Activated CD8-positive, alpha-beta memory T cell treated with anti-CD3 and anti-CD28 coated beads, Interleukin-2, amount 50 U/mL, for 4 hours (primary cell): Measurements from ENCODE around the gene CTCFL.

Source experiments
- DNase-seq: peaks from one replicate; pipeline ENCODE4 v3.0.0-alpha.2; 2020

The CTCFL gene, protein sequence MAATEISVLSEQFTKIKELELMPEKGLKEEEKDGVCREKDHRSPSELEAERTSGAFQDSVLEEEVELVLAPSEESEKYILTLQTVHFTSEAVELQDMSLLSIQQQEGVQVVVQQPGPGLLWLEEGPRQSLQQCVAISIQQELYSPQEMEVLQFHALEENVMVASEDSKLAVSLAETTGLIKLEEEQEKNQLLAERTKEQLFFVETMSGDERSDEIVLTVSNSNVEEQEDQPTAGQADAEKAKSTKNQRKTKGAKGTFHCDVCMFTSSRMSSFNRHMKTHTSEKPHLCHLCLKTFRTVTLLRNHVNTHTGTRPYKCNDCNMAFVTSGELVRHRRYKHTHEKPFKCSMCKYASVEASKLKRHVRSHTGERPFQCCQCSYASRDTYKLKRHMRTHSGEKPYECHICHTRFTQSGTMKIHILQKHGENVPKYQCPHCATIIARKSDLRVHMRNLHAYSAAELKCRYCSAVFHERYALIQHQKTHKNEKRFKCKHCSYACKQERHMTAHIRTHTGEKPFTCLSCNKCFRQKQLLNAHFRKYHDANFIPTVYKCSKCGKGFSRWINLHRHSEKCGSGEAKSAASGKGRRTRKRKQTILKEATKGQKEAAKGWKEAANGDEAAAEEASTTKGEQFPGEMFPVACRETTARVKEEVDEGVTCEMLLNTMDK

GRCh38 chr20:57524511-57525176, at the start of gene CTCFL:
Gene CTCFL (minus strand): TSS chr20:57525140. CDS start chr20:57524205, 935 bp downstream.
- DNase-seq = no peak

GRCh38 chr20:57573894-57574293, 49.0 kb upstream of the CTCFL start:
- no peak for DNase-seq

- no peak for DNase-seq
Observed at GRCh38 chr20:57573242-57573641, 48.3 kb upstream of the CTCFL start.

GRCh38 chr20:57571782-57572416, 47.0 kb upstream of the CTCFL start:
- no peak for DNase-seq

DNA sequence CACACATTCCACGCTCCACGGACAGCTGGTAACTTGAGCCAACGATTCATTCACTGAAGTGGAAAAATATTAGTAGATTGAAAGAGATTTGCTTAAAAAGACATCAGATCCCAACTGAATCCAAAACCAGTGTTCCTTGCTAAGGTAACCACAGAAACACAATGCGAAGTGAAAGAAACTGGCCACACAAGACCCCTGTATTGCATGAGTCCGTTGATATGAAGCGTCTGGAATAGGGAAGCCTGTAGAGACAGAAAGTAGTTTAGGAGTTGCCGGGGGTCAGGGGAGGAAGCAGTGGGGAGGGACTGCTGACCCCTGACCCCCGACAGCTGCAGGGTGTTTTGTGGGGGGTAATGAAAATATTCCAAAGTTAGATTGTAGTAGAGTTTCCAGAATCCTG, 46.0 kb upstream of the CTCFL start:
- no peak for DNase-seq

GRCh38 chr20:57570145-57570850, 45.4 kb upstream of the CTCFL start:
- no peak for DNase-seq

DNA sequence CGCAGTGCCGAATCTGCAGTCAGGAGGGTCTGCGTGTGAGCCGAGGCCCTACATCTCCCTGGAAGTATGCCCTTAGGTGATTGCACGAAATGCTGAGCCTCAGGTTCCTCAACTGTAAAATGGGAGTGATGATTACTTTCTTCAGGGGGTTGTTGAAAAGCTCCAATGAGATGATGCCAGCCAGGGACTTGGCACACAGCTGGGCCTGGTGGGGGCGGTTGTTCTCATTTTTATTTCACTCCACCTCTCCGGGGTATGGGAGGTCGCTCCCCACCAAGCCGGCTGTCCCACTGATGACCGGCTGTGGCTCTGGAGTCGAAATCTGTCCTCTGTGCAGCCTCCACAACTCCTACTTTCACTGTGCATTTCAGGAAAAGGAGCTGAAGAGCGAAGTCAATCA, 44.0 kb upstream of the CTCFL start:
- no peak for DNase-seq

GRCh38 chr20:57568088-57568896, 43.4 kb upstream of the CTCFL start:
- DNase-seq = no peak

DNA sequence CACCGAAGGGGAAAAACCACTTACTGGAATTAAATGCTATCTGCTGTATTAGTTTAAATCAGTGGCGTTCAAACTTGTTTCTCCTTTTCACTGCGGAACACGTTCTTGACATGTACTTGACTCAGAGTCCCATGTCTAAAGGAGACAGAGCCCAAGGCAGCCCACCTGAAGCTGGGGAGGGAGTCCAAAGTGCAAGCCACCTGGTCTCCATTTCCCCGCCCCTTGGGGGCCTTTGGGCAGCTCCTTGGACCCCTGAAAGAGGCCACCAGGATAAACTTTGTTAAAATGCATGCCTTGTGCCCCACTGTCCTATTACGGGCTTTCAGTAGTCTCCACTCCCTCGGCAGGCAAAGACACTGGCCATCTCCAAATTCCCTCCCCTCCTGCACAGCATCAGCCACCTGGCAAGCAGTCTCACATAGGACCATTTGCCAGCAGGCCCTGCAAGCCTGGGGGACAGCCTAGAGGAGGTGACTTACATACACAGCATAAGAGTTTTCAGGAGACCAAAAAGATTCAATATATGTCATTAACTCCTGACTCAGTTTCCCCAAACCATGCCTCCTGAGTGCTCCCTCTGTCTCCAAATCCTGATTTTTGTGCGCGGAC, 42.6 kb upstream of the CTCFL start:
- DNase-seq = no peak

DNA sequence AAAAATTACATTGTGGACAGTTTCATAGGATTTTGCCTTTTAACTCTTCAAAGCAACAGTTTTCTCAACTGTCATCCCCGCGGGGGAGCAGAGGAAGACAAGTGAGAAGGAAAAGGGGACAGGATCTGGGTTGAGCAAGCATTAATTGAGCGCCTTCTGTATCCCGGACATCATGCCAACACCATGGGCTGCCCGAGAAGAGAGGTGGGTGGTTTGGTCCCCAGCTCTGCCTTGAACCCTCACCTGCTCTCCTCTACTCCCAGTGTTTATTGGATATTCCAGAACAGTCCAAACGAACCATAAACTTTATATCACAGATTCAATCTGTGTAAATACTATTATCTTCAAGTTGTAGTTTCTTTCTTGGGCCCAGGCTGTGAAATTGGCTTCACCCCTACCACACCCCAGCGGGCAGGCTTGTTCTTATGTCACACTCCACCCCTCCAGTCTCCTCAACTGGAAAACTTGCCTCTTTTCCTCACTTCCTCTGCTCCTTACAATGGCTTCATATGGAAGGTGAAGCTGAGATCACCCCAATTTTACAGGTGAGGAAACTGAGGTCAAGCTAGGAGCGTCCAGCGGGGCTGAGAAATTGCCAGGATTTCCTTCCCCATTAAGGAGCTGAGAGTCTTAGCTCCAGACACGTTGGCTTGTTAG, 42.0 kb upstream of the CTCFL start:
- DNase-seq = no peak

DNA sequence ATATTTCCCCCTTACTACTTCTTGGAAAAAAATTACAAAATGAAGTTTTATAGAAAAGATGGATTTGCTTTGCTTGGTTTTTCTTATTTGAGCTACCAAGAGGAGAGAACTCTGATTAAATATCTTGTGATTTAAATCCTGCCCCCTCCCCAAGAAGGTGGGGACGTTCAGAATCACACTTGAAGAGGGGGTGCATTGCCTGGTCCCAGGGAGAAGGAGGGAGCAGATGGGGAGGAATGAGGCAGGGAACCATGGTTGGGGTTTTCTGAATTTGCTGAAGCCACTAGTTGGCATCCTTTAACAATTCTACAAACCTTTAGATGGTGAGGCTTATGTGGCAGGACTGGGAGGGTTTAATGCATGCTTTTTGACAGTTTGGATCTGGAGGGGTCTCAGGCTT, 41.5 kb upstream of the CTCFL start:
- no peak for DNase-seq

DNA sequence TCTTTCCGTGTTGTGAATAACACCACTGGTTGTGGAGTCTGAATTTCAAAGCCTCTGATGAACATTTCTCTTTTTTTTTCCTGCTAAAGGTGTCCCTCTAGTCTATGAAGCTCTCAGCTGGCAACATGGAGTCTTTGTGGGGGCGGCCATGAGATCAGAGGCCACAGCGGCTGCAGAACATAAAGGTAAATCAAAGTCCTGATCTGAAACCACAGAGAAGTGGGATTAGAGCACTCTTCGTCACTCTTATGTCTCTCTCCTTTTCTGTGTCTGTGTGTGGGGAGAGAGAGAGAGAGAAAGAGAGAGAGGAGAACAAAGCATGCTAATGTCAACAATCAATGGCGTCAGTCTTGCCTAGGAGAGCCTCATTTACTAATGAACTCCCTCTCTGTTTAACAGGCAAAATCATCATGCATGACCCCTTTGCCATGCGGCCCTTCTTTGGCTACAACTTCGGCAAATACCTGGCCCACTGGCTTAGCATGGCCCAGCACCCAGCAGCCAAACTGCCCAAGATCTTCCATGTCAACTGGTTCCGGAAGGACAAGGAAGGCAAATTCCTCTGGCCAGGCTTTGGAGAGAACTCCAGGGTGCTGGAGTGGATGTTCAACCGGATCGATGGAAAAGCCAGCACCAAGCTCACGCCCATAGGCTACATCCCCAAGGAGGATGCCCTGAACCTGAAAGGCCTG, 40.2 kb upstream of the CTCFL start:
- no peak for DNase-seq

GRCh38 chr20:57564180-57564802, 39.4 kb upstream of the CTCFL start:
- no peak for DNase-seq

DNA sequence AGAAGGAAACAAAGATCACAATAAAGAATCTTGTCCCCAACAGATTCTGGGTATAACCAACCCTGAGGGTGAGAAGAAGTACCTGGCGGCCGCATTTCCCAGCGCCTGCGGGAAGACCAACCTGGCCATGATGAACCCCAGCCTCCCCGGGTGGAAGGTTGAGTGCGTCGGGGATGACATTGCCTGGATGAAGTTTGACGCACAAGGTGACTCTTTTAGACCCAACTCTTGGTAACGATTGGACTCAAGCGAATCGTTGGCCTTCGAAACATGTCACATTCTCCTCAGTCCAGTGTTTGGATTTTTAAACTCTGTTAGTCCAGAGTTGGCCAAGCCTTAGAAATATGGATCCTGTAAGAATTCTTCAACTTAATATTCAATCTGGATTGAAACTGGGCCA, 38.6 kb upstream of the CTCFL start:
- DNase-seq = no peak

DNA sequence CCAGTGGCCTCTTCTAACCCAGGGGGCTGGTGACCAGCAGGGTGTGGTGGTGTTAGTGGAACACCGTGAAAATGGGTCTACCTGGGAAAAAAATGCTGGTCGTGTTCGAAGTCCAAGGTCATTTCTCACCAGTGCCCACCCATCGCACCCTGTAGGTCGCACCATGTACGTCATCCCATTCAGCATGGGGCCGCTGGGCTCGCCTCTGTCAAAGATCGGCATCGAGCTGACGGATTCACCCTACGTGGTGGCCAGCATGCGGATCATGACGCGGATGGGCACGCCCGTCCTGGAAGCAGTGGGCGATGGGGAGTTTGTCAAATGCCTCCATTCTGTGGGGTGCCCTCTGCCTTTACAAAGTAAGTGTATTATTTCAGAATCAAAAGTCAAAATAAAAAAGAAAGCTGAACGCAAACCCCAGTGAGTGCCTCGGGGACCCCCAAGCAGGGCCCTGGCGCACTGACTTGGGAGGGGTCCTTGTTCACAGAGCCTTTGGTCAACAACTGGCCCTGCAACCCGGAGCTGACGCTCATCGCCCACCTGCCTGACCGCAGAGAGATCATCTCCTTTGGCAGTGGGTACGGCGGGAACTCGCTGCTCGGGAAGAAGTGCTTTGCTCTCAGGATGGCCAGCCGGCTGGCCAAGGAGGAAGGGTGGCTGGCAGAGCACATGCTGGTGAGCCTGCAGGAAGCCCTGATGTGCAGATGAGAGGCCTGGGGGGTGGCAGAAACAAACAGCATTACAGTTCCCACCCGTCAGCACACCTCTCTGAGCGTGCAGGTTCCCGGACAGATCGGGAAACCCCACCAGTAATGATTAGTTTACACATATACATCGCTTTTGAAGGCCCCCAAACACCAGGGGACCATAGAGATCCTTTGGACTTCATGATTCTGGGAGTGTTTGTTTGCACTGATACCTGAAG, 37.9 kb upstream of the CTCFL start:
- DNase-seq = no peak

- DNase-seq = no peak
Observed at GRCh38 chr20:57561356-57562279, 36.7 kb upstream of the CTCFL start.

DNA sequence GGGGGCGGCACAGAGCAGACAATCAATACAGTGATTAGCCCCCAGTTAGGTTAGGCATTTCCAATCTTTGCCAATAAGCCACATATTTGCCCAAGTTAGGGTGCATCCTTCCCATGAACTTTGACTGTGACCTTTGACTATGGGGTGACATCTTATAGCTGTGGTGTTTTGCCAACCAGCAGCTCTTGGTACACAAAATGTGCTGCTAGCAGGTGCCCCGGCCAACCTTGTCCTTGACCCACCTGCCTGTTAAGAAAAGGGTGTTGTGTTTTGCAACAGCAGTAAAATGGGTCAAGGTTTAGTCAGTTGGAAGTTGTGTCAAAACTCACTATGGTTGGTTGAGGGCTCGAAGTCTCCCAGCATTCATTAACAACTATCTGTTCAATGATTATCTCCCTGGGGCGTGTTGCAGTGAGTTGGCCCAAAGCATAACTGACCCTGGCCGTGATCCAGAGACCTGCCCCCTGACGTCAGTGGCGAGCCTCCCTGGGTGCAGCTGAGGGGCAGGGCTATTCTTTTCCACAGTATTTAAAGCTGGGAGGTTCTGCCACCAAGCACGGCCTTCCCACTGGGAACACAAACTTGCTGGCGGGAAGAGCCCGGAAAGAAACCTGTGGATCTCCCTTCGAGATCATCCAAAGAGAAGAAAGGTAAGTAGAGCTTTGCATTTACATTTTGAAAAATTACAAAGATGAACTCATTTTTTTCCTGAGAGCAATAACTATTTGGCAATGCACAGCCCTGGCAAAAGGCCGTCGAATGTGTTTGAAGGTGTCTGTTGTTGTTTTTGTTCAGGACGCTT, 35.8 kb upstream of the CTCFL start, which contains the start of gene PCK1:
TSS of gene PCK1 (plus strand) at position 557 of the 802 bp plus-strand sequence. CDS start 302 bp downstream, outside the sequence.
- DNase-seq = no peak
